Breast epithelium (tissue), 3 donors: ENCODE results near the gene FAM204A.

Experiments
- CTCF ChIP-seq, 3 donors: fragments of 450-650 bp; IDR thresholded peaks; one replicate each; pipeline ENCODE4 v1.5.1; 2016 to 2017; ENCODE audit warnings: antibody characterized with exemption in 3 of 3, mild to moderate bottlenecking in 3 of 3, moderate library complexity in 3 of 3
- POLR2A ChIP-seq: fragments of 450-650 bp; IDR thresholded peaks from one replicate; pipeline ENCODE4 v1.6.1; 2016; ENCODE audit warnings: antibody characterized with exemption, mild to moderate bottlenecking, moderate library complexity

GRCh38 chr10:118343115-118343514 is 991 bp upstream of the FAM204A start:
- TF ChIP-seq CTCF (IDR thresholded peaks at IDR 0.05), result no peak
- no peak for TF ChIP-seq POLR2A
